Hepatocyte (in vitro differentiated cells): Measurements from ENCODE around the gene POLA2. TPM values are rescaled to one million over a fixed set of nuclear protein-coding genes. Genes with fewer than 3 reads are reported as not detected.
"Not testable (repeated sequence)": the region's sequence is repeated elsewhere in the genome, so short reads cannot be mapped to it uniquely, and the experiment has no call there.

Experiments
- DNase-seq: peaks from one replicate; pipeline ENCODE4 v3.0.0-alpha.2; 2016; ENCODE audit warnings: low spot score
- H2AFZ ChIP-seq: fragments of 200-600 bp; sonication (generic); 2 replicates; pipeline ENCODE4 v1.6.0; 2016; ENCODE audit warnings: antibody characterized with exemption, mild to moderate bottlenecking
- H3K27ac ChIP-seq: fragments of 200-600 bp; sonication (generic); 2 replicates; pipeline ENCODE4 v1.5.1; 2016; ENCODE audit warnings: mild to moderate bottlenecking
- H3K27me3 ChIP-seq: fragments of 200-600 bp; sonication (generic); 2 replicates; pipeline ENCODE4 v1.6.1; 2016
- H3K36me3 ChIP-seq: fragments of 200-600 bp; sonication (generic); replicated peaks from 2 replicates; pipeline ENCODE4 v1.5.1; 2016; ENCODE audit warnings: low read depth; ENCODE audit not compliant: insufficient read depth
- H3K4me1 ChIP-seq: fragments of 200-600 bp; sonication (generic); 2 replicates; pipeline ENCODE4 v1.5.1; 2016; ENCODE audit warnings: mild to moderate bottlenecking, moderate library complexity; ENCODE audit not compliant: insufficient read depth
- H3K4me2 ChIP-seq: fragments of 200-600 bp; sonication (generic); 2 replicates; pipeline ENCODE4 v1.6.0; 2016
- H3K4me3 ChIP-seq: fragments of 200-600 bp; sonication (generic); 2 replicates; pipeline ENCODE4 v1.5.1; 2016; ENCODE audit warnings: mild to moderate bottlenecking
- H3K79me2 ChIP-seq: fragments of 200-600 bp; sonication (generic); 2 replicates; pipeline ENCODE4 v1.6.0; 2017; ENCODE audit warnings: mild to moderate bottlenecking
- H3K9me2 ChIP-seq: fragments of 200-600 bp; sonication (generic); replicated peaks from 2 replicates; pipeline ENCODE4 v1.6.0; 2017; ENCODE audit warnings: mild to moderate bottlenecking; ENCODE audit not compliant: insufficient read depth
- H3K9me3 ChIP-seq: fragments of 200-600 bp; sonication (generic); 2 replicates; pipeline ENCODE4 v1.5.1; 2016; ENCODE audit warnings: low read depth, mild to moderate bottlenecking
- H4K20me1 ChIP-seq: fragments of 200-600 bp; sonication (generic); 2 replicates; pipeline ENCODE4 v1.6.0; 2016; ENCODE audit warnings: mild to moderate bottlenecking; ENCODE audit not compliant: insufficient read depth, poor library complexity, severe bottlenecking
- CTCF ChIP-seq: fragments of 200-600 bp; sonication (generic); IDR thresholded peaks from 2 replicates; pipeline ENCODE4 v1.5.1; 2016; ENCODE audit warnings: antibody characterized with exemption, mild to moderate bottlenecking; ENCODE audit not compliant: poor library complexity
- EZH2 ChIP-seq: fragments of 200-600 bp; sonication (generic); IDR thresholded peaks from 2 replicates; pipeline ENCODE4 v1.6.1; 2016; ENCODE audit warnings: antibody characterized with exemption, mild to moderate bottlenecking, borderline replicate concordance
- EZH2phosphoT487 ChIP-seq: fragments of 200-600 bp; sonication (generic); IDR thresholded peaks from one replicate; pipeline ENCODE4 v1.6.1; 2018; ENCODE audit warnings: antibody characterized with exemption, mild to moderate bottlenecking, low read depth, moderate library complexity; ENCODE audit not compliant: unreplicated experiment, severe bottlenecking
- WGBS: methylation state at CpG from one replicate; pipeline ENCODE4 v1.1.6; 2016; ENCODE audit warnings: low lambda C conversion rate; ENCODE audit errors: missing lambda C conversion rate; 5-methylcytosine and 5-hydroxymethylcytosine counted together
- polyA plus RNA-seq: library from polyadenylated mRNA; unstranded; fragments of >200 nt; fragmentation: Nextera tagmentation; extraction: Ambion mirVana; gene quantifications from 2 replicates; pipeline ENCODE4 v1.2.1, GENCODE V29; 2016
- total RNA-seq: library from RNA; depleted of rRNA; stranded (reverse); fragments of >200 nt; gene quantifications from 2 replicates; pipeline ENCODE4 v1.2.3, GENCODE V29; 2014

Gene POLA2
- total and polyA plus RNA-seq, 2 experiments from 2014 or later, result 2.5 to 8.0 TPM

GRCh38 chr11:65227879-65228278, 33.9 kb upstream of the POLA2 start:
- Histone ChIP-seq H3K27me3 (no peaks in the 10 kb centered on the region), H2AFZ (no peak overlapping the region), H3K9me3 (no peaks in the 10 kb centered on the region), H3K4me3 (no peak overlapping the region), H3K4me1 (peaks cover 16% of the 10 kb centered on the region), H3K27ac (no peak overlapping the region), H4K20me1 (no peaks in the 10 kb centered on the region), H3K36me3 (no peaks in the 10 kb centered on the region), H3K79me2 (no peaks in the 10 kb centered on the region), H3K9me2 (no peaks in the 10 kb centered on the region), H3K4me2 (no peak overlapping the region)
- TF ChIP-seq EZH2, result no peak
- TF ChIP-seq CTCF, result no peak
- no peak for TF ChIP-seq EZH2phosphoT487
- 65% methylated on average over 2 of the region's 2 CpGs for WGBS
- DNase-seq, result no peak

GRCh38 chr11:65236194-65237059, 25.3 kb upstream of the POLA2 start:
- Histone ChIP-seq H3K4me1 (no peaks in the 10 kb centered on the region), H3K4me2 (no peak overlapping the region), H2AFZ (no peak overlapping the region), H3K27ac (no peak overlapping the region), H3K79me2 (no peaks in the 10 kb centered on the region), H3K9me3 (no peaks in the 10 kb centered on the region), H3K27me3 (no peaks in the 10 kb centered on the region), H3K4me3 (no peak overlapping the region), H3K9me2 (no peaks in the 10 kb centered on the region), H3K36me3 (no peaks in the 10 kb centered on the region), H4K20me1 (no peaks in the 10 kb centered on the region)
- TF ChIP-seq CTCF (no peak), EZH2phosphoT487 (no peak), EZH2 (no peak)
- DNase-seq, result no peak
- 85% methylated on average over 22 of the region's 23 CpGs for WGBS

- not testable (repeated sequence) for H3K4me1 ChIP-seq, H3K4me3 ChIP-seq, H3K9me2 ChIP-seq, H2AFZ ChIP-seq, H3K36me3 ChIP-seq, H3K27ac ChIP-seq, H4K20me1 ChIP-seq, H3K9me3 ChIP-seq, DNase-seq, H3K79me2 ChIP-seq, H3K27me3 ChIP-seq, H3K4me2 ChIP-seq
- 100% methylated on average over 2 of the region's 6 CpGs for WGBS
Observed at GRCh38 chr11:65238302-65238701, 23.5 kb upstream of the POLA2 start.

- WGBS, result 73% methylated on average over 5 of the region's 5 CpGs
- Histone ChIP-seq H3K4me1 (peaks cover 3% of the 10 kb centered on the region), H3K4me3 (no peak overlapping the region), H3K27ac (no peak overlapping the region), H3K9me3 (no peaks in the 10 kb centered on the region), H4K20me1 (no peaks in the 10 kb centered on the region), H2AFZ (no peak overlapping the region), H3K4me2 (no peak overlapping the region), H3K9me2 (no peaks in the 10 kb centered on the region), H3K27me3 (no peaks in the 10 kb centered on the region), H3K36me3 (no peaks in the 10 kb centered on the region), H3K79me2 (no peaks in the 10 kb centered on the region)
- no peak for DNase-seq
- TF ChIP-seq CTCF (no peak), EZH2phosphoT487 (no peak), EZH2 (no peak)
Observed at GRCh38 chr11:65241134-65241533, 20.6 kb upstream of the POLA2 start.
